ENCODE results near the gene IPO13.

The IPO13 gene

DNA sequence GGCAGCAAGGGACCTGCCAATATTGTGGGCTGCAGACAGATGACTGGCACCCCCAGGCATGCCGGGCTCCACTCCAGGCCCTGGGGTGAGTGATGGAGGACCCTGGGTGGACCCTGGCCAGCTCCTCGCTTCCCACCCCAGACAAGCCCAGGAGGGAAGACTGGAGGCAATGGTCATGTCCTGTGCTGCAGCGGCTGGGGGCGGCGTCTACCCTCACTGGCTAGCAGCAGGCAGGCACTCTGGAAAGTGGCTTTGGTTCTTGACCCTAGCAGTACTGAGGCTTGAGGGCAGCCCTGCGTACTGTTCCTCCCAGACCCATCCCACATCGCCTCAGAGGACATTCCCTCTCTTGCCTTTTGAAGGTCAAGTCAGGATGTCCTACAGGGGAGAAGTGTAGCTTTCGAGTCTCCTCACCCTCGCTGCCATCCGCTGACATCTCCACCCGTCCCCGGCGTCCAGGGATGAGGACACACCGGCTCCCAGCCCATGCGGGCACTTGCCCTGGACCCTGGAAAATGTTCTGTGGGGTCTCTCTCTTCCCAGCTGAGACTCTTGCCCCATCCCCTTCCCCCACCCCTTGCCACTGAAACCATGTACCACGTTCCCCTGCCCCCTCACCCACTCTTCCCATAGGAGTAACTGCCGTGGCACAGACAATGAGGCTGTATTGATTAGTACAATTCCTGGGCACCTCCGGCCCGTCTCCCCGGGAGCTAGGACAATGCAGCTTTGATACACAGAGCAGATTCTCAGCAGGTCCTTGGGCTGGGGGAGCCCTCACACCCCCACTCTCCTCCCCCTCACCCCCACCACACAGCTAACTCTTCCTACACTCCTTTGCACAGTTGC is 69.5 kb downstream of the IPO13 start:
- peaks cover 22% of the 10 kb centered on the region for H3K36me3 ChIP-seq (ENCODE audit: insufficient read depth, insufficient read length, low read length)
- no peak overlapping the region for H3K4me3 ChIP-seq (ENCODE audit: insufficient read length, low read depth)
- DNase-seq (ENCODE audit: low read depth, low spot score) = no peak
- no peaks in the 10 kb centered on the region for H3K9me3 ChIP-seq (ENCODE audit: insufficient read depth, low read length)
- H3K9ac ChIP-seq (ENCODE audit: insufficient read length, low read depth) = no peak overlapping the region
- H3K27me3 ChIP-seq (ENCODE audit: insufficient read depth, insufficient read length) = no peaks in the 10 kb centered on the region
- TF ChIP-seq SUZ12 (IDR thresholded peaks at IDR 0.05; ENCODE audit: extremely low read depth, insufficient read depth, insufficient read length) (no peak), ZNF274 (IDR thresholded peaks at IDR 0.05; ENCODE audit: low read depth, low read length) (no peak), YY1 (IDR thresholded peaks at IDR 0.05; ENCODE audit: insufficient read depth, insufficient read length) (no peak)
- peaks cover 25% of the 10 kb centered on the region for H3K4me1 ChIP-seq (ENCODE audit: insufficient read depth, insufficient read length)

DNA sequence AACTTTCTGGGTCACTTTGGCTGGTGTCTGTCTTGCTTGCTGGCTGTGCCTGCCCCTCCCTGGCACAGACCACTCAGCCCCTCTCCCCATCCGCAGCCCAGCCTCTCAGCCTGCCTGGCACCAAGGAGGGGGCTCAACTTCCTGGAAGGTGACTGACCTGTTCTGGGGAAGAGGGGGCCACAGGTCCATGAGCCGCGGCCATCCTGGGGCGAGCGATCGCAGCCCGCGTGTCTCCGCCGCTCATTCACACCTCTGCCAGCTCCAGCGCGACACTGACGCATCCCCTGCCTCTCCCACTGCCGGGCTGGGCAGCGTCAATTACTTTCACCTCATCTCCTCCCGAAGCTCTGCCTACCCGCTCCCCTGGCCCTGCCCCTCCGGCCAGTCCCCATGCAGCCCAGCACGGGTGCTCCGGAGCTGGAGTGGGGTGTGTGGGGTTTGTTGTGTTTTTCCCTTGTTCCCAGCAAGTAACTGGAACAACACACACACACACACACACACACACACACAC is 70.2 kb downstream of the IPO13 start:
- Histone ChIP-seq H3K36me3 (ENCODE audit: insufficient read depth, insufficient read length, low read length) (peaks cover 27% of the 10 kb centered on the region), H3K4me3 (ENCODE audit: insufficient read length, low read depth) (no peak overlapping the region), H3K4me1 (ENCODE audit: insufficient read depth, insufficient read length) (peaks cover 18% of the 10 kb centered on the region), H3K27me3 (ENCODE audit: insufficient read depth, insufficient read length) (no peaks in the 10 kb centered on the region), H3K9ac (ENCODE audit: insufficient read length, low read depth) (no peak overlapping the region), H3K9me3 (ENCODE audit: insufficient read depth, low read length) (no peaks in the 10 kb centered on the region)
- no peak for TF ChIP-seq YY1 (IDR thresholded peaks at IDR 0.05; ENCODE audit: insufficient read depth, insufficient read length)
- DNase-seq (ENCODE audit: low read depth, low spot score) = no peak

Data from NT2/D1 (cell line).